Nephron progenitor cell (in vitro differentiated cells): ENCODE measurements around the gene MDGA2.
A peak's percentile ranks its signal among the peaks of the same experiment; 100 is the strongest.

Source experiments
- DNase-seq: peaks from one replicate; pipeline ENCODE4 v3.0.0; 2021
- H3K27ac Mint-ChIP-seq: 2 replicates; pipeline ENCODE4 v1.8.0; 2021; ENCODE audit warnings: mild to moderate bottlenecking, moderate library complexity, mixed read lengths
- H3K27me3 Mint-ChIP-seq: 2 replicates; pipeline ENCODE4 v1.8.0; 2021; ENCODE audit warnings: mild to moderate bottlenecking, low read depth, mixed read lengths; ENCODE audit not compliant: poor library complexity
- H3K36me3 Mint-ChIP-seq: 2 replicates; pipeline ENCODE4 v1.8.0; 2021; ENCODE audit warnings: low read depth, mixed read lengths
- H3K4me1 Mint-ChIP-seq: 2 replicates; pipeline ENCODE4 v1.8.0; 2021; ENCODE audit warnings: mixed read lengths
- H3K4me3 Mint-ChIP-seq: 2 replicates; pipeline ENCODE4 v1.8.0; 2021; ENCODE audit warnings: mild to moderate bottlenecking, moderate library complexity, mixed read lengths
- H3K9me3 Mint-ChIP-seq: 2 replicates; pipeline ENCODE4 v1.8.0; 2021; ENCODE audit warnings: mild to moderate bottlenecking, moderate library complexity, mixed read lengths
- TF ChIP-seq, protein P1 (sequence below): fragments of 200-600 bp; sonication (generic); IDR thresholded peaks from 2 replicates; pipeline ENCODE4 v1.5.0; 2021; ENCODE audit warnings: antibody characterized with exemption

The MDGA2 gene

DNA sequence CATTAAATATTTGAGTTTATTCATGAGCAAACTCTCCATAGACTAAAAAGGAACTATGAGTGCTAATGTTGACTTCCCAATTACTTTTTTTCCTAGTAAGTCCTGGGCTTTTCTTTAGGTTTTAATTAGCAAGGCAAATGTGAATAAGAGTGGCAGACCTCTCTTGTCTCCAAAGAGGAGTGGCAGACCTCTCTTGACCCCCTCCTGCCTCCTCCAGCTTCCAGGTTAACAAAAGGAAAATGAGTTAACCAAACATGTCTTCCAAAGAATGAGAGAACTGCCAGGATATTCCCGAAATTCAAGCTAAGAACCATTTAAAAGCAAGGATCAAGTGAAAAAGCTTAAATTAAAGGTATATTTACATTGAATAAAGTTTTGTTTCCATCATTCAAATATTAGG, 253.2 kb downstream of the MDGA2 start:
- H3K4me1 Mint-ChIP-seq = peaks cover 6% of the 10 kb centered on the region
- DNase-seq = no peak
- no peaks in the 10 kb centered on the region for H3K36me3 Mint-ChIP-seq
- H3K4me3 Mint-ChIP-seq = no peak overlapping the region
- TF ChIP-seq, protein P1, sequence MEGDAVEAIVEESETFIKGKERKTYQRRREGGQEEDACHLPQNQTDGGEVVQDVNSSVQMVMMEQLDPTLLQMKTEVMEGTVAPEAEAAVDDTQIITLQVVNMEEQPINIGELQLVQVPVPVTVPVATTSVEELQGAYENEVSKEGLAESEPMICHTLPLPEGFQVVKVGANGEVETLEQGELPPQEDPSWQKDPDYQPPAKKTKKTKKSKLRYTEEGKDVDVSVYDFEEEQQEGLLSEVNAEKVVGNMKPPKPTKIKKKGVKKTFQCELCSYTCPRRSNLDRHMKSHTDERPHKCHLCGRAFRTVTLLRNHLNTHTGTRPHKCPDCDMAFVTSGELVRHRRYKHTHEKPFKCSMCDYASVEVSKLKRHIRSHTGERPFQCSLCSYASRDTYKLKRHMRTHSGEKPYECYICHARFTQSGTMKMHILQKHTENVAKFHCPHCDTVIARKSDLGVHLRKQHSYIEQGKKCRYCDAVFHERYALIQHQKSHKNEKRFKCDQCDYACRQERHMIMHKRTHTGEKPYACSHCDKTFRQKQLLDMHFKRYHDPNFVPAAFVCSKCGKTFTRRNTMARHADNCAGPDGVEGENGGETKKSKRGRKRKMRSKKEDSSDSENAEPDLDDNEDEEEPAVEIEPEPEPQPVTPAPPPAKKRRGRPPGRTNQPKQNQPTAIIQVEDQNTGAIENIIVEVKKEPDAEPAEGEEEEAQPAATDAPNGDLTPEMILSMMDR = no peak
- no peak overlapping the region for H3K27ac Mint-ChIP-seq
- peaks cover 6% of the 10 kb centered on the region for H3K27me3 Mint-ChIP-seq
- H3K9me3 Mint-ChIP-seq = no peaks in the 10 kb centered on the region

DNA sequence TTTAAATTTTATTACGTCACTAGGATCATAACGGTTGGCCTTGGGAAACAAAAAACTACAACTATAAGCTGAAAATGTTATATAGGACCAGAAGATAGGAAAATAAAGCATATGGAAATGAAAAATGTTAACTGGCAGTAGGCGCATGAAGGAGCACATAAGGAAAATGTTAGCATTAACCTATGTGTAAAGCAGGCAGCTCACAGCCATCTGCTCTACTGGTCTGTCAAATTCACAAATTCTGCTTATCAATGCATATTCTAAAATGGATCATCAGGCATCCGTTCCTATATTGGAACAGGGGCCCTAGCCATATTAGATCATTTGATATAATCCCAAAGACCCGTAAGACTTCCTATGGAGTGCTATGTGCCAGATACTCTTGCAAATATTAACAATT, 263.9 kb downstream of the MDGA2 start:
- Mint-ChIP-seq H3K4me3 (no peak overlapping the region), H3K9me3 (no peaks in the 10 kb centered on the region), H3K36me3 (no peaks in the 10 kb centered on the region), H3K27me3 (no peaks in the 10 kb centered on the region), H3K27ac (no peak overlapping the region), H3K4me1 (no peaks in the 10 kb centered on the region)
- TF ChIP-seq, protein P1 = no peak
- no peak for DNase-seq

DNA sequence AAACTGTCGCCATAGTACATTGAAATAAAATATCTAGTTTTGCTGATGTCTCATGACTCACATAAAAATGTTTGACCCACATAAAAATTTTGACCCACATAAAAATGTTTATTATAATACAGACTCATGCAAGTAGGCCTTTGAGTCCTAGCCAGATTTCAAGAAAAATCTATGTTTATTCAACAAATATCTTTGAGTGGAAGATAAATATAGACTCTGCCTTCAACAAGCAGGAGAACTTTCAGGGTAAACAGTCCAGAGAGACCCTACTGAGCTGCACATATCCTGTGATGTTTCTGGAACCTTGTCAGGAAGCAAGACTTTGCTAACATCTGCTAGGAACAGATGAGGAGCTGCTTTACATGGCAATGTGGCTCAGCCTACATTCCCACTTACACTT, 283.1 kb downstream of the MDGA2 start:
- no peaks in the 10 kb centered on the region for H3K9me3 Mint-ChIP-seq
- H3K27me3 Mint-ChIP-seq = no peaks in the 10 kb centered on the region
- H3K36me3 Mint-ChIP-seq = no peaks in the 10 kb centered on the region
- H3K4me1 Mint-ChIP-seq = peaks cover 11% of the 10 kb centered on the region
- DNase-seq = no peak
- TF ChIP-seq, protein P1 = no peak
- H3K4me3 Mint-ChIP-seq = no peak overlapping the region
- no peak overlapping the region for H3K27ac Mint-ChIP-seq

DNA sequence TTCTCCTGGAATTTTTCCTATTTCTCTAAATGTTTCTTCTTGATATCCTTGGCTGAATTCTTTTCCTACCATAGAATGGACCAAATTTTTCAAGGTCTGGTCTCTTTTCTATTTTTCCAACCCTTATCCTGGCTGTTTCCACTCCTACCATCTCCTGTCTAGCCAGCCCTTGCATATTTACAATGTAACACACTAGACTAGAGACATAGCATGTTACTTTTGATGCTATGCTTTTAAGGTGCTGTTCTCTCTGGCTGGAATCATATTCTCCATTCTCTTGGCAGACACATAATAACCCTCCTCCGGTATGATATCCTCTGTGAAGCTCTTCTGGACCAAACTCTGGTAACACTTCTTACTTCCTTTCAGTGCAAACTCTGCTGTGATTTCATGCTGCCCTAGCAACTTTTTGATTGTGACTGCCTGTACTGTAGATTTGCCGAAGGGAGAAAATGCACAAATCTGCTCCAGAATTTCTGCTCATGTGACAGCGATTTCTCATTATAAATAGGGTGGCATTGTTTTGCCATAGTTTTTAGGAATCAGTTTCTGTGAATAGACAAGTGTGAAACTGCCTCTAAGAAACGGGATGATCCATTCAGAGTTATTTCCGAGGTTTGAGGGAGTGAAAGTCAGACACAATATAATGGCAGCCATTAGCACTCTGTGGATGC, 284.4 kb downstream of the MDGA2 start:
- Mint-ChIP-seq H3K27me3 (no peaks in the 10 kb centered on the region), H3K36me3 (no peaks in the 10 kb centered on the region), H3K27ac (peak overlapping the region; percentile 46), H3K4me3 (no peak overlapping the region), H3K9me3 (no peaks in the 10 kb centered on the region), H3K4me1 (peaks cover 11% of the 10 kb centered on the region)
- TF ChIP-seq, protein P1 = no peak
- no peak for DNase-seq

DNA sequence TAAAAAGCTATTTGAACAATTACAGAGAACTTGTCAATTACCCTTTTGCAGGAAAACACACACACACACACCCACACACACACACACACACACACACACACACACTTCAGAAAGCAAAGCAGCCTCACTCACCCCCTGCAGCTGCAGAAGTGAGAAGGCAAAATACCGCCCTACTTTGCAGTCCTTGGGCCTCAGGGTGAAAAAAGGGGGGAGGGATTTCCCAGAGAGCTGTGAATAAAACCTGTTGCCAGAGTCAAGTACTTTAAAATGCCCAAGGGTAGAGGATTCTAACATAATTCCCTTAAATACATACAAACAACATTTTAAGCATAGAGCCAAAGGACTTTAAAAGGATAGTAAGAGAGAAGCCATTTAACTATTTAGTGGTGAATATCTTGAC, 285.9 kb downstream of the MDGA2 start:
- DNase-seq = peak; percentile 6
- no peak overlapping the region for H3K27ac Mint-ChIP-seq
- H3K27me3 Mint-ChIP-seq = no peaks in the 10 kb centered on the region
- no peaks in the 10 kb centered on the region for H3K9me3 Mint-ChIP-seq
- H3K4me3 Mint-ChIP-seq = no peak overlapping the region
- H3K36me3 Mint-ChIP-seq = no peaks in the 10 kb centered on the region
- H3K4me1 Mint-ChIP-seq = peaks cover 11% of the 10 kb centered on the region
- TF ChIP-seq, protein P1 = no peak

DNA sequence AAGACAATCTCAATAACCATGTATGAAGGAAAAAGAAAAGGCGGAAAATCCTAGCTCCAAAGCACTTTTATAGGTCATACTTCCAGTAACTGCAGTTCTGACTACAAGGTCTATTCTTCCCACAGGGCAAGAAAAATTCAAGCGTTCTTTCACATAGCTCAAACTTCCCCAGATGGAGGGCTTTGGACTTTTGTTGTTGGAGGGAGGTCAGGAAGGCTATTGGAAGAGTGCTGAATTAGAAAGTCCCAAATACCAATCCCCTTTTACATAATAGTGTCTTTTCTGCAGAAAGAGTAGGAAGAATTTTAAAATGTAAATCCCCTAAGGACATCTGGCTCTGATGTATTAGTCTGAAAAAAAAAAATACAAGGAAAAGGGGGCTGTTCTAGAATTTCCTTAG, 309.4 kb downstream of the MDGA2 start:
- TF ChIP-seq, protein P1 = no peak
- Mint-ChIP-seq H3K9me3 (no peaks in the 10 kb centered on the region), H3K27ac (no peak overlapping the region), H3K27me3 (peaks cover 4% of the 10 kb centered on the region), H3K4me1 (no peaks in the 10 kb centered on the region), H3K36me3 (no peaks in the 10 kb centered on the region), H3K4me3 (no peak overlapping the region)
- no peak for DNase-seq
